HCT116 (cell line): Measurements from ENCODE around the gene CDK10. TPM values are rescaled to one million over a fixed set of nuclear protein-coding genes. Genes with fewer than 3 reads are reported as not detected.
"Not testable (repeated sequence)": the region's sequence is repeated elsewhere in the genome, so short reads cannot be mapped to it uniquely, and the experiment has no call there.

Source experiments
- ATAC-seq: fragments of 200-7000 bp; cut with Tn5 transposase; 2 replicates; pipeline ENCODE4 v1.9.1; 2020; ENCODE audit warnings: mild to moderate bottlenecking, moderate library complexity
- BruUV-seq: library from RNA; stranded (reverse); fragments of 400-500 nt; replicated peaks from 2 replicates; lab custom pipeline; 2021; lab: Mats Ljungman, UMichigan
- CTCF ChIA-PET: fragments of 300-600 bp; sonication (Branson Sonifier 250); formaldehyde crosslinking; loops from one replicate; lab custom pipeline; 2021; ENCODE audit warnings: antibody characterized with exemption; lab: Charles Lee
- POLR2A ChIA-PET: fragments of 300-600, 350-600 bp; sonication (Branson Sonifier 250); formaldehyde crosslinking; loops from one replicate; lab custom pipeline; 2021; ENCODE audit warnings: antibody characterized with exemption; lab: Charles Lee
- RAD21 ChIA-PET, 2 experiments: fragments of 300-600 bp; sonication (Branson Sonifier 250); formaldehyde crosslinking; loops; one replicate each; lab custom pipeline; 2023; ENCODE audit warnings: low total read pairs in 2 of 2; ENCODE audit not compliant: uncharacterized antibody in 2 of 2, unreplicated experiment in 2 of 2, low non-redundant PET in 1 of 2; lab: Charles Lee
- DNase-seq: peaks from one replicate; pipeline ENCODE4 v3.0.0-alpha.2; 2010; ENCODE audit warnings: low read depth, low spot score
- H2AFZ ChIP-seq: fragments of 200-600 bp; shearing (Covaris generic), sonication (generic); 2 replicates; pipeline ENCODE4 v1.6.1; 2017; ENCODE audit warnings: low read depth, mixed run types, mixed read lengths, antibody characterized with exemption, low read length; ENCODE audit not compliant: poor library complexity, severe bottlenecking
- H3K27ac ChIP-seq: 2 replicates; pipeline ENCODE4 v1.5.1; 2012; ENCODE audit warnings: low read depth, low read length
- H3K27me3 ChIP-seq: fragments of 200-600 bp; sonication (generic); 2 replicates; pipeline ENCODE4 v1.6.1; 2016; ENCODE audit warnings: mixed run types, low read length, mixed read lengths; ENCODE audit not compliant: insufficient read depth
- H3K36me3 ChIP-seq, 2 experiments: fragments of 200-500 bp in 1 of 2; fragments of 200-600 bp in 1 of 2; sonication (Bioruptor generic) in 1 of 2; sonication (generic) in 1 of 2; 2 replicates each; pipeline versions ENCODE4 v1.5.1 to v1.6.1; 2014 to 2016; ENCODE audit warnings: low read length in 2 of 2, inconsistent platforms in 1 of 2, mixed read lengths in 1 of 2, mixed run types in 1 of 2; ENCODE audit not compliant: insufficient read depth in 2 of 2, control insufficient read depth in 1 of 2
- H3K4me1 ChIP-seq, 2 experiments: fragments of 200-600 bp in 1 of 2; sonication (generic) in 1 of 2; 2 replicates each; pipeline versions ENCODE4 v1.5.1 to v1.6.1; 2012 to 2017; ENCODE audit warnings: low read length in 2 of 2, inconsistent platforms in 1 of 2, mild to moderate bottlenecking in 1 of 2, mixed read lengths in 1 of 2, mixed run types in 1 of 2, moderate library complexity in 1 of 2; ENCODE audit not compliant: insufficient read depth in 2 of 2, control insufficient read depth in 1 of 2
- H3K4me2 ChIP-seq: fragments of 200-600 bp; sonication (generic); 2 replicates; pipeline ENCODE4 v1.6.1; 2017; ENCODE audit warnings: mixed run types, low read length, mixed read lengths
- H3K4me3 ChIP-seq, 2 experiments: fragments of 200-600 bp in 1 of 2; sonication (generic) in 1 of 2; replicated peaks in 1 of 2; 2 replicates each; pipeline ENCODE4 v1.5.1; 2011 to 2016; ENCODE audit warnings: low read length in 2 of 2, control low read depth in 1 of 2, low read depth in 1 of 2, mild to moderate bottlenecking in 1 of 2, mixed read lengths in 1 of 2, mixed run types in 1 of 2
- H3K79me2 ChIP-seq: fragments of 200-600 bp; sonication (generic); 2 replicates; pipeline ENCODE4 v1.6.1; 2017; ENCODE audit warnings: mild to moderate bottlenecking, mixed run types, low read length, moderate library complexity, mixed read lengths; ENCODE audit not compliant: insufficient read depth
- H3K9ac ChIP-seq: fragments of 200-600 bp; sonication (generic); 2 replicates; pipeline ENCODE4 v1.6.1; 2016; ENCODE audit warnings: low read length, mixed read lengths
- H3K9me2 ChIP-seq: fragments of 200-600 bp; sonication (generic), shearing (Covaris generic); 2 replicates; pipeline ENCODE4 v1.6.1; 2017; ENCODE audit warnings: mixed run types, mild to moderate bottlenecking, moderate library complexity; ENCODE audit not compliant: insufficient read depth
- H3K9me3 ChIP-seq, 2 experiments: fragments of 200-500 bp in 1 of 2; fragments of 200-600 bp in 1 of 2; sonication (Bioruptor generic) in 1 of 2; sonication (generic) in 1 of 2; 2 replicates each; pipeline ENCODE4 v1.6.1; 2014 to 2017; ENCODE audit warnings: low read length in 2 of 2, mixed read lengths in 2 of 2, inconsistent platforms in 1 of 2, low read depth in 1 of 2, mild to moderate bottlenecking in 1 of 2, mixed run types in 1 of 2, moderate library complexity in 1 of 2; ENCODE audit not compliant: control insufficient read depth in 1 of 2, insufficient read depth in 1 of 2
- H4K20me1 ChIP-seq: fragments of 200-600 bp; sonication (generic), shearing (Covaris generic); 2 replicates; pipeline ENCODE4 v1.6.1; 2017; ENCODE audit warnings: mixed run types, mild to moderate bottlenecking, moderate library complexity; ENCODE audit not compliant: insufficient read depth
- CEBPB ChIP-seq: IDR thresholded peaks from 2 replicates; pipeline ENCODE4 v1.6.1; 2012; ENCODE audit warnings: low read depth
- EGR1 ChIP-seq: IDR thresholded peaks from 2 replicates; pipeline ENCODE4 v1.6.1; 2012; ENCODE audit warnings: low read depth
- EZH2phosphoT487 ChIP-seq: fragments of 200-600 bp; IDR thresholded peaks from 2 replicates; pipeline ENCODE4 v1.6.1; 2018; ENCODE audit warnings: antibody characterized with exemption, borderline replicate concordance
- FOSL1 ChIP-seq: IDR thresholded peaks from 2 replicates; pipeline ENCODE4 v1.6.1; 2012; ENCODE audit warnings: low read depth
- POLR2A ChIP-seq: IDR thresholded peaks from 2 replicates; pipeline ENCODE4 v1.7.0; 2011; ENCODE audit warnings: borderline replicate concordance; ENCODE audit not compliant: insufficient read depth, insufficient read length; ENCODE audit errors: extremely low read depth
- SIN3A ChIP-seq: IDR thresholded peaks from 2 replicates; pipeline ENCODE4 v1.6.1; 2012; ENCODE audit warnings: low read depth
- TCF7L2 ChIP-seq: IDR thresholded peaks from 2 replicates; pipeline ENCODE4 v1.7.0; 2011; ENCODE audit warnings: borderline replicate concordance, inconsistent platforms; ENCODE audit not compliant: insufficient read depth, insufficient read length; ENCODE audit errors: extremely low read depth
- ZFX ChIP-seq: fragments of 450-650 bp; IDR thresholded peaks from 2 replicates; pipeline ENCODE4 v1.6.1; 2017
- intact Hi-C: fragments of 100-400 bp; cut with micrococcal nuclease; formaldehyde crosslinking; loops from 2 replicates; pipeline ENCODE4 v1.10.0; 2022
- total RNA-seq: library from RNA; stranded (reverse); gene quantifications from one replicate; pipeline ENCODE4 v1.2.1, GENCODE V29; 2021; ENCODE audit not compliant: unreplicated experiment
- TF ChIP-seq, protein P1 (sequence below): IDR thresholded peaks from 2 replicates; pipeline ENCODE4 v1.6.1; 2012; ENCODE audit warnings: low read depth
- TF ChIP-seq, protein P2 (sequence below), 3 experiments: fragments of 200-600 bp in 1 of 3; sonication (generic) in 1 of 3; IDR thresholded peaks in 2 of 3; conservative IDR thresholded peaks in 1 of 3; 2 replicates each; pipeline ENCODE4 v1.5.1; 2012 to 2017; ENCODE audit warnings: low read depth in 2 of 3, low read length in 2 of 3, antibody characterized with exemption in 1 of 3, borderline replicate concordance in 1 of 3, control low read depth in 1 of 3, mild to moderate bottlenecking in 1 of 3, mixed read lengths in 1 of 3, mixed run types in 1 of 3, moderate library complexity in 1 of 3; ENCODE audit not compliant: insufficient read depth in 1 of 3
- TF ChIP-seq, protein P3 (sequence below): IDR thresholded peaks from 2 replicates; pipeline ENCODE4 v1.6.1; 2012

Gene CDK10
- total RNA-seq, 1 experiment from 2014 or later: 165 TPM

DNA sequence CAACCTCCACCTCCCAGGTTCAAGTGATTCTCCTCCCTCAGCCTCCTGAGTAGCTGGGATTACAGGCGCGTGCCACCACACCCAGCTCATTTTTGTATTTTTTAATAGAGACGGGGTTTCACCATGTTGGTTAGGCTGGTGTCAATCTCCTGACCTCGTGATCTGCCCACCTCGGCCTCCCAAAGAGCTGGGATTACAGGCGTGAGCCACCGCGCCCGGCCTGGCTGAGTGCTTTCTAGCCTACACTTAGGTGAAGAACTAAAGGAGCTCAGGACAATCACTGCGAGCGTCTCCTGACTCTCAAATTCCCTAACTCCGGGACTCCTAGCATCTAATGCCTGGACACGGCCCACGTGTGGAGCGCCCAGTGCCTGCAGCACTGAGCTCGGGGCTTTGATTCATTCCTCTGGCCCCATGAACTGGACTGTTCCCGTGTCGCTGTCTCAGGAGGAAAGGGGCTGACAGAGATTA, 13.2 kb downstream of the CDK10 start:
- H3K27me3 ChIP-seq, H2AFZ ChIP-seq, DNase-seq, H3K9me3 ChIP-seq, H3K9me2 ChIP-seq, H4K20me1 ChIP-seq, ATAC-seq, BruUV-seq: not testable (repeated sequence)
- intact Hi-C loops: loop anchor here (1.0 kb wide), 2 partner anchors 13 to 94 kb away; partner anchors contain the start of gene CDK10
- peaks cover 24% of the 10 kb centered on the region for H3K79me2 ChIP-seq
- POLR2A ChIA-PET: interaction anchor here (0.6 to 1.5 kb wide), 12 partner anchors 9 to 158 kb away, joined by 3 to 7 read pairs (median 4); partner anchors contain the start of genes CDK10 and FANCA
- H3K4me1 ChIP-seq: peaks cover 15 to 27% of the 10 kb centered on the region in 2 experiments
- CTCF ChIA-PET: interaction anchor here (0.9 to 2.8 kb wide), 15 partner anchors 10 to 223 kb away, joined by 3 to 20 read pairs (median 5); partner anchors contain the start of genes CDK10, CHMP1A, SPATA33 and TCF25
- H3K9ac ChIP-seq: peak overlapping the region; percentile 85
- peaks cover 6 to 16% of the 10 kb centered on the region in 2 experiments; a peak in 2 of 4 replicates for H3K36me3 ChIP-seq
- peak overlapping the region; percentile 98 for H3K4me2 ChIP-seq
- H3K4me3 ChIP-seq: peak overlapping the region; percentile 76 to 90
- RAD21 ChIA-PET: interaction anchor here (0.6 to 1.2 kb wide), 3 partner anchors 13 to 23 kb away, joined by 3 to 4 read pairs (median 4); partner anchors contain the start of genes CDK10 (in 1 of the 2) and VPS9D1 (in 1 of the 2)
- peak overlapping the region; percentile 66 for H3K27ac ChIP-seq

DNA sequence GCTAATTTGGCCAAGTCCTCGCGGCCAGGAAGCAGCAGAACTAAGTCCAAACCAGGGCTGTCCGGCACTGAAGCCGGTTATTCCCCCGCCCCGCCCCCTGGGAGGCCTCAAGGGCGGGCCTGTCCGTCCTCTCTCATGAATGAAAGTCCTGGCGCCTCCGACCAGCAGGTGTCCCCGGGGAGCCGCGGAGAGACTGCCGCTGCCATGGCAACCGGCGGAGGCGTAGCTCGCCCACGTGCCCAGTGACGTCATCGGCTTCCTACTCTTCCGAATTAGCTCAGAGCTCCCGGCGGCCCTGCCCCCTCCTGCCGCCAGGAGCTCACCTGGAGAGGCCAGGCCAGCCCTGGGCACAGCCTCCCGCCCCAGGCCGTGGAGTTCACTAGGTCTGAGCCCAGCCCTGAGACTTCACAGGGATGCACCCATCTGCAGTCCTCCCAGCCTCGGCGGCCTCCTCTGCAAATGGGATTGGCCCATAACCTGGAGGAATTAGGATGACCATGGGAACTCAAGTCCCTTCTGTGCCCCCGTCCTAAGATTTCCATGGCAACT, 13.7 kb downstream of the CDK10 start:
- Histone ChIP-seq H3K9me2 (no peaks in the 10 kb centered on the region), H2AFZ (no peak overlapping the region), H3K4me2 (peak overlapping the region; percentile 98), H3K36me3 (peaks cover 6 to 12% of the 10 kb centered on the region in 2 experiments; a peak in 2 of 4 replicates), H3K27me3 (no peaks in the 10 kb centered on the region), H3K4me3 (peak overlapping the region; percentile 76 to 90), H3K9ac (peak overlapping the region; percentile 85), H4K20me1 (peaks cover 3% of the 10 kb centered on the region; the same call in 1 of the 2 replicates), H3K9me3 (no peaks in the 10 kb centered on the region), H3K4me1 (peaks cover 15 to 27% of the 10 kb centered on the region in 2 experiments), H3K27ac (peak overlapping the region; percentile 88), H3K79me2 (peaks cover 24% of the 10 kb centered on the region)
- ChIA-PET POLR2A (interaction anchor here (0.6 to 2.0 kb wide), 18 partner anchors 9 to 223 kb away, joined by 3 to 7 read pairs (median 4); partner anchors contain the start of genes CDK10, CHMP1A, FANCA and SPATA33), RAD21 (interaction anchor here (0.6 to 1.2 kb wide), 3 partner anchors 14 to 23 kb away, joined by 3 to 4 read pairs (median 4); partner anchors contain the start of genes CDK10 (in 1 of the 2) and VPS9D1 (in 1 of the 2)), CTCF (interaction anchor here (0.9 to 2.8 kb wide), 16 partner anchors 9 to 222 kb away, joined by 3 to 20 read pairs (median 5); partner anchors contain the start of genes CDK10, CHMP1A, SPATA33 and TCF25)
- BruUV-seq: TSS peak; percentile 47
- DNase-seq: peak; percentile 100
- intact Hi-C loops: loop anchor here (1.0 kb wide), 2 partner anchors 14 to 93 kb away; partner anchors contain the start of gene CDK10
- peak; percentile 60 for ATAC-seq
- TF ChIP-seq EZH2phosphoT487: no peak
- no peak for TF ChIP-seq CEBPB
- TF ChIP-seq, protein P1, sequence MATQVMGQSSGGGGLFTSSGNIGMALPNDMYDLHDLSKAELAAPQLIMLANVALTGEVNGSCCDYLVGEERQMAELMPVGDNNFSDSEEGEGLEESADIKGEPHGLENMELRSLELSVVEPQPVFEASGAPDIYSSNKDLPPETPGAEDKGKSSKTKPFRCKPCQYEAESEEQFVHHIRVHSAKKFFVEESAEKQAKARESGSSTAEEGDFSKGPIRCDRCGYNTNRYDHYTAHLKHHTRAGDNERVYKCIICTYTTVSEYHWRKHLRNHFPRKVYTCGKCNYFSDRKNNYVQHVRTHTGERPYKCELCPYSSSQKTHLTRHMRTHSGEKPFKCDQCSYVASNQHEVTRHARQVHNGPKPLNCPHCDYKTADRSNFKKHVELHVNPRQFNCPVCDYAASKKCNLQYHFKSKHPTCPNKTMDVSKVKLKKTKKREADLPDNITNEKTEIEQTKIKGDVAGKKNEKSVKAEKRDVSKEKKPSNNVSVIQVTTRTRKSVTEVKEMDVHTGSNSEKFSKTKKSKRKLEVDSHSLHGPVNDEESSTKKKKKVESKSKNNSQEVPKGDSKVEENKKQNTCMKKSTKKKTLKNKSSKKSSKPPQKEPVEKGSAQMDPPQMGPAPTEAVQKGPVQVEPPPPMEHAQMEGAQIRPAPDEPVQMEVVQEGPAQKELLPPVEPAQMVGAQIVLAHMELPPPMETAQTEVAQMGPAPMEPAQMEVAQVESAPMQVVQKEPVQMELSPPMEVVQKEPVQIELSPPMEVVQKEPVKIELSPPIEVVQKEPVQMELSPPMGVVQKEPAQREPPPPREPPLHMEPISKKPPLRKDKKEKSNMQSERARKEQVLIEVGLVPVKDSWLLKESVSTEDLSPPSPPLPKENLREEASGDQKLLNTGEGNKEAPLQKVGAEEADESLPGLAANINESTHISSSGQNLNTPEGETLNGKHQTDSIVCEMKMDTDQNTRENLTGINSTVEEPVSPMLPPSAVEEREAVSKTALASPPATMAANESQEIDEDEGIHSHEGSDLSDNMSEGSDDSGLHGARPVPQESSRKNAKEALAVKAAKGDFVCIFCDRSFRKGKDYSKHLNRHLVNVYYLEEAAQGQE: no peak
- TF ChIP-seq, protein P2, sequence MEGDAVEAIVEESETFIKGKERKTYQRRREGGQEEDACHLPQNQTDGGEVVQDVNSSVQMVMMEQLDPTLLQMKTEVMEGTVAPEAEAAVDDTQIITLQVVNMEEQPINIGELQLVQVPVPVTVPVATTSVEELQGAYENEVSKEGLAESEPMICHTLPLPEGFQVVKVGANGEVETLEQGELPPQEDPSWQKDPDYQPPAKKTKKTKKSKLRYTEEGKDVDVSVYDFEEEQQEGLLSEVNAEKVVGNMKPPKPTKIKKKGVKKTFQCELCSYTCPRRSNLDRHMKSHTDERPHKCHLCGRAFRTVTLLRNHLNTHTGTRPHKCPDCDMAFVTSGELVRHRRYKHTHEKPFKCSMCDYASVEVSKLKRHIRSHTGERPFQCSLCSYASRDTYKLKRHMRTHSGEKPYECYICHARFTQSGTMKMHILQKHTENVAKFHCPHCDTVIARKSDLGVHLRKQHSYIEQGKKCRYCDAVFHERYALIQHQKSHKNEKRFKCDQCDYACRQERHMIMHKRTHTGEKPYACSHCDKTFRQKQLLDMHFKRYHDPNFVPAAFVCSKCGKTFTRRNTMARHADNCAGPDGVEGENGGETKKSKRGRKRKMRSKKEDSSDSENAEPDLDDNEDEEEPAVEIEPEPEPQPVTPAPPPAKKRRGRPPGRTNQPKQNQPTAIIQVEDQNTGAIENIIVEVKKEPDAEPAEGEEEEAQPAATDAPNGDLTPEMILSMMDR (IDR thresholded peaks at IDR 0.05 in 2 of 3, conservative IDR thresholded peaks at IDR 0.05 in 1 of 3; ENCODE audit: borderline replicate concordance in 1 of 3, insufficient read depth in 1 of 3, low read depth in 2 of 3, low read length in 2 of 3): peak in 2 of 3 experiments; percentile 57 to 74; a peak in 4 of 6 replicates
- TF ChIP-seq ZFX: no peak
- TF ChIP-seq EGR1: no peak
- TF ChIP-seq, protein P3, sequence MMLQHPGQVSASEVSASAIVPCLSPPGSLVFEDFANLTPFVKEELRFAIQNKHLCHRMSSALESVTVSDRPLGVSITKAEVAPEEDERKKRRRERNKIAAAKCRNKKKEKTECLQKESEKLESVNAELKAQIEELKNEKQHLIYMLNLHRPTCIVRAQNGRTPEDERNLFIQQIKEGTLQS: no peak
- no peak for TF ChIP-seq POLR2A
- peak; percentile 69 for TF ChIP-seq TCF7L2
- no peak for TF ChIP-seq SIN3A
- TF ChIP-seq FOSL1: no peak
